ENCODE results near the gene VAT1L.

The VAT1L gene

GRCh38 chr16:77793417-77793816, 5.1 kb downstream of the VAT1L start:
- H3K9me3 ChIP-seq (ENCODE audit: control insufficient read depth, insufficient read depth, low read length), result no peaks in the 10 kb centered on the region
- TF ChIP-seq, protein P1, sequence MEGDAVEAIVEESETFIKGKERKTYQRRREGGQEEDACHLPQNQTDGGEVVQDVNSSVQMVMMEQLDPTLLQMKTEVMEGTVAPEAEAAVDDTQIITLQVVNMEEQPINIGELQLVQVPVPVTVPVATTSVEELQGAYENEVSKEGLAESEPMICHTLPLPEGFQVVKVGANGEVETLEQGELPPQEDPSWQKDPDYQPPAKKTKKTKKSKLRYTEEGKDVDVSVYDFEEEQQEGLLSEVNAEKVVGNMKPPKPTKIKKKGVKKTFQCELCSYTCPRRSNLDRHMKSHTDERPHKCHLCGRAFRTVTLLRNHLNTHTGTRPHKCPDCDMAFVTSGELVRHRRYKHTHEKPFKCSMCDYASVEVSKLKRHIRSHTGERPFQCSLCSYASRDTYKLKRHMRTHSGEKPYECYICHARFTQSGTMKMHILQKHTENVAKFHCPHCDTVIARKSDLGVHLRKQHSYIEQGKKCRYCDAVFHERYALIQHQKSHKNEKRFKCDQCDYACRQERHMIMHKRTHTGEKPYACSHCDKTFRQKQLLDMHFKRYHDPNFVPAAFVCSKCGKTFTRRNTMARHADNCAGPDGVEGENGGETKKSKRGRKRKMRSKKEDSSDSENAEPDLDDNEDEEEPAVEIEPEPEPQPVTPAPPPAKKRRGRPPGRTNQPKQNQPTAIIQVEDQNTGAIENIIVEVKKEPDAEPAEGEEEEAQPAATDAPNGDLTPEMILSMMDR (IDR thresholded peaks at IDR 0.05; ENCODE audit: low read depth, low read length, poor library complexity, severe bottlenecking), result no peak
- no peak for TF ChIP-seq EZH2phosphoT487 (IDR thresholded peaks at IDR 0.05; ENCODE audit: borderline replicate concordance, low read length)
- H3K4me2 ChIP-seq (ENCODE audit: low read length), result no peak overlapping the region
- H3F3A ChIP-seq (ENCODE audit: control insufficient read depth, insufficient read depth), result no peaks in the 10 kb centered on the region
- no peaks in the 10 kb centered on the region for H3K79me2 ChIP-seq (ENCODE audit: control insufficient read depth, low read length)
- no peaks in the 10 kb centered on the region for H3K9me2 ChIP-seq (replicated peaks; ENCODE audit: control insufficient read depth, low read length)
- no peak overlapping the region for H3K27ac ChIP-seq (ENCODE audit: low read depth, low read length)
- H3K36me3 ChIP-seq (ENCODE audit: control insufficient read depth, low read length), result no peaks in the 10 kb centered on the region
- H4K20me1 ChIP-seq (ENCODE audit: control insufficient read depth, insufficient read depth, low read depth, low read length), result no peaks in the 10 kb centered on the region
- no peaks in the 10 kb centered on the region for H3K4me1 ChIP-seq (ENCODE audit: control insufficient read depth, low read length)
- peaks cover 20% of the 10 kb centered on the region; the same call in 1 of the 2 replicates for H3K27me3 ChIP-seq (ENCODE audit: control insufficient read depth, low read length)
- H3K4me3 ChIP-seq (ENCODE audit: low read length), result no peak overlapping the region

- Histone ChIP-seq H4K20me1 (ENCODE audit: control insufficient read depth, insufficient read depth, low read depth, low read length) (no peaks in the 10 kb centered on the region), H3K9me3 (ENCODE audit: control insufficient read depth, insufficient read depth, low read length) (no peaks in the 10 kb centered on the region), H3K4me2 (ENCODE audit: low read length) (no peak overlapping the region), H3K27ac (ENCODE audit: low read depth, low read length) (no peak overlapping the region), H3K9me2 (replicated peaks; ENCODE audit: control insufficient read depth, low read length) (no peaks in the 10 kb centered on the region), H3K27me3 (ENCODE audit: control insufficient read depth, low read length) (peaks cover 9% of the 10 kb centered on the region; the same call in 1 of the 2 replicates), H3F3A (ENCODE audit: control insufficient read depth, insufficient read depth) (no peaks in the 10 kb centered on the region), H3K4me3 (ENCODE audit: low read length) (no peak overlapping the region), H3K4me1 (ENCODE audit: control insufficient read depth, low read length) (no peaks in the 10 kb centered on the region), H3K36me3 (ENCODE audit: control insufficient read depth, low read length) (no peaks in the 10 kb centered on the region), H3K79me2 (ENCODE audit: control insufficient read depth, low read length) (no peaks in the 10 kb centered on the region)
- TF ChIP-seq, protein P1 (IDR thresholded peaks at IDR 0.05; ENCODE audit: low read depth, low read length, poor library complexity, severe bottlenecking), result no peak
These were observed 6.2 kb downstream of the VAT1L start for GRCh38 chr16:77794586-77794985.

GRCh38 chr16:77801817-77802216, 13.5 kb downstream of the VAT1L start:
- H3K9me2 ChIP-seq (replicated peaks; ENCODE audit: control insufficient read depth, low read length), result no peaks in the 10 kb centered on the region
- H3K27ac ChIP-seq (ENCODE audit: low read depth, low read length), result no peak overlapping the region
- H3K9me3 ChIP-seq (ENCODE audit: control insufficient read depth, insufficient read depth, low read length), result no peaks in the 10 kb centered on the region
- no peaks in the 10 kb centered on the region for H4K20me1 ChIP-seq (ENCODE audit: control insufficient read depth, insufficient read depth, low read depth, low read length)
- no peak overlapping the region for H3K4me3 ChIP-seq (ENCODE audit: low read length)
- H3K27me3 ChIP-seq (ENCODE audit: control insufficient read depth, low read length), result no peaks in the 10 kb centered on the region
- H3K79me2 ChIP-seq (ENCODE audit: control insufficient read depth, low read length), result no peaks in the 10 kb centered on the region
- no peak overlapping the region for H3K4me2 ChIP-seq (ENCODE audit: low read length)
- TF ChIP-seq, protein P1 (IDR thresholded peaks at IDR 0.05; ENCODE audit: low read depth, low read length, poor library complexity, severe bottlenecking), result no peak
- no peak for TF ChIP-seq EZH2phosphoT487 (IDR thresholded peaks at IDR 0.05; ENCODE audit: borderline replicate concordance, low read length)
- H3K36me3 ChIP-seq (ENCODE audit: control insufficient read depth, low read length), result no peaks in the 10 kb centered on the region
- H3F3A ChIP-seq (ENCODE audit: control insufficient read depth, insufficient read depth), result no peaks in the 10 kb centered on the region
- no peaks in the 10 kb centered on the region for H3K4me1 ChIP-seq (ENCODE audit: control insufficient read depth, low read length)

- Histone ChIP-seq H3K36me3 (ENCODE audit: control insufficient read depth, low read length) (no peaks in the 10 kb centered on the region), H3F3A (ENCODE audit: control insufficient read depth, insufficient read depth) (no peaks in the 10 kb centered on the region), H4K20me1 (ENCODE audit: control insufficient read depth, insufficient read depth, low read depth, low read length) (no peaks in the 10 kb centered on the region), H3K4me1 (ENCODE audit: control insufficient read depth, low read length) (no peaks in the 10 kb centered on the region), H3K79me2 (ENCODE audit: control insufficient read depth, low read length) (no peaks in the 10 kb centered on the region), H3K9me3 (ENCODE audit: control insufficient read depth, insufficient read depth, low read length) (no peaks in the 10 kb centered on the region; the same call in 1 of the 2 replicates), H3K4me2 (ENCODE audit: low read length) (no peak overlapping the region), H3K4me3 (ENCODE audit: low read length) (no peak overlapping the region), H3K27me3 (ENCODE audit: control insufficient read depth, low read length) (no peaks in the 10 kb centered on the region), H3K27ac (ENCODE audit: low read depth, low read length) (no peak overlapping the region), H3K9me2 (replicated peaks; ENCODE audit: control insufficient read depth, low read length) (no peaks in the 10 kb centered on the region)
- TF ChIP-seq EZH2phosphoT487 (IDR thresholded peaks at IDR 0.05; ENCODE audit: borderline replicate concordance, low read length), result no peak
- TF ChIP-seq, protein P1 (IDR thresholded peaks at IDR 0.05; ENCODE audit: low read depth, low read length, poor library complexity, severe bottlenecking), result no peak
These were observed 17.0 kb downstream of the VAT1L start for GRCh38 chr16:77805398-77805797.
